Stomach (tissue), 9 donors: ENCODE data around the gene MT1M. TPM values are rescaled to one million over a fixed set of nuclear protein-coding genes. Genes with fewer than 3 reads are reported as not detected.

Experiments used
- DNase-seq, 2 donors: peaks; one replicate each; pipeline versions ENCODE4 v3.0.0 to v3.0.0-alpha.2; 2013 to 2019
- H3K27ac ChIP-seq, 5 donors: fragments of 200-600 bp in 4 of 5; sonication (generic) in 4 of 5; one replicate each; pipeline ENCODE4 v1.5.1; 2013 to 2019; ENCODE audit warnings: mild to moderate bottlenecking in 1 of 5, moderate library complexity in 1 of 5
- H3K27me3 ChIP-seq, 3 donors: fragments of 200-600 bp; sonication (generic); one replicate each; pipeline ENCODE4 v1.5.1; 2017 to 2019; ENCODE audit warnings: mixed run types in 1 of 3
- H3K36me3 ChIP-seq, 4 donors: fragments of 200-600 bp; sonication (generic); 1 replicate in 3 of 4; 2 replicates in 1 of 4; pipeline ENCODE4 v1.5.1; 2016 to 2019
- H3K4me1 ChIP-seq, 4 donors: fragments of 200-600 bp; sonication (generic); one replicate each; pipeline ENCODE4 v1.5.1; 2016 to 2019
- H3K4me3 ChIP-seq, 4 donors: fragments of 200-600 bp; sonication (generic) in 3 of 4; one replicate each; pipeline ENCODE4 v1.5.1; 2016 to 2019; ENCODE audit warnings: mild to moderate bottlenecking in 1 of 4
- H3K9me3 ChIP-seq, 4 donors: fragments of 200-600 bp; sonication (generic); one replicate each; pipeline ENCODE4 v1.5.1; 2016 to 2019
- EP300 ChIP-seq: sonication (generic); formaldehyde crosslinking; IDR thresholded peaks from one replicate; pipeline ENCODE4 v1.6.1; 2017; ENCODE audit warnings: antibody characterized with exemption
- POLR2A ChIP-seq, 4 donors: fragments of 450-650 bp; IDR thresholded peaks; one replicate each; pipeline ENCODE4 v1.6.1; 2016; ENCODE audit warnings: antibody characterized with exemption in 4 of 4, control low read depth in 2 of 4, mild to moderate bottlenecking in 1 of 4, moderate library complexity in 1 of 4
- POLR2AphosphoS5 ChIP-seq, 3 donors: sonication (generic); formaldehyde crosslinking; IDR thresholded peaks; one replicate each; pipeline ENCODE4 v1.6.1; 2016; ENCODE audit warnings: antibody characterized with exemption in 3 of 3
- WGBS, 5 donors: extraction: QIAGEN DNeasy Blood & Tissue Kit in 3 of 5; methylation state at CpG; one replicate each; pipeline versions ENCODE4 v1.1.5 to v1.1.7; 2013 to 2018; 5-methylcytosine and 5-hydroxymethylcytosine counted together
- intact Hi-C: fragments of 100-400 bp; cut with DNase I; formaldehyde crosslinking; loops from one replicate; pipeline ENCODE4 v1.15.1; 2023; ENCODE audit warnings: low total_unique reads
- polyA plus RNA-seq, 3 donors: library from polyadenylated mRNA; stranded (reverse); fragments of 200-250 nt; gene quantifications; one replicate each; pipeline ENCODE4 v1.2.3, GENCODE V29; 2013
- total RNA-seq, 5 donors: library from RNA; depleted of rRNA; stranded (reverse); fragments of >200 nt; gene quantifications; one replicate each; pipeline versions ENCODE4 v1.1.0 to v1.2.3, GENCODE V29; 2014 to 2016
- TF ChIP-seq, protein P1 (sequence below), 7 experiments: fragments of 450-650 bp in 4 of 7; fragments of 200-600 bp in 3 of 7; sonication (generic) in 3 of 7; IDR thresholded peaks; one replicate each; pipeline ENCODE4 v1.5.1; 2016 to 2019; ENCODE audit warnings: antibody characterized with exemption in 7 of 7, control low read depth in 2 of 7, mild to moderate bottlenecking in 1 of 7
- donor health status: healthy with polysubstance abuse.
- donor health status: Bipolar disorder and iron deficiency.
- donor health status: healthy.

Gene MT1M
- total and polyA plus RNA-seq, 8 donors, result 5.2 to 155 (median 57.4) TPM; not detected in 1

DNA sequence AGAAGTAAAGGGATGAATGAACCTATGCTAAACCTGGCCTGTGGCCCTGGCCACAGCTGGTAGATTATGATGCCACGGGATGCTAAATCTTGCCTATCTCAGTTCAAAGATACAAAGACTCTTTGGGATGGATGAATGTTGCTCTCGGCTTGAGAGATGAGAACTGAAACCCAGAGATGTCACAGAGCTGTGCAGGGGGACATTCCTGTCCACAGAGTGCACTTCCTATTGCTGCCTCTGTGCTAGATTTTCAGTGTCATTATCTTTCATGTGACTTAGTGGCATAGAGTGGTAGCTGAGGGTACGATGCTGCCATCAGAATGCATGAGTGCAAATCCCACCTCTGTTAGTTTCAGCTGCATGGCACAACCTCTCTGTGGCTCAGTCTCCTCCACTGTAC is 2.3 kb upstream of the MT1M start:
- DNase-seq, result no peak
- Histone ChIP-seq H3K27me3 (peaks cover 0 to 37% (median 6%) of the 10 kb centered on the region in 3 donors), H3K4me3 (no peak overlapping the region), H3K36me3 (no peaks in the 10 kb centered on the region), H3K27ac (peak overlapping the region in 2 of 5 donors; percentile 94 to 97), H3K9me3 (no peaks in the 10 kb centered on the region), H3K4me1 (peaks cover 25 to 46% (median 32%) of the 10 kb centered on the region in 4 donors)
- TF ChIP-seq, protein P1, sequence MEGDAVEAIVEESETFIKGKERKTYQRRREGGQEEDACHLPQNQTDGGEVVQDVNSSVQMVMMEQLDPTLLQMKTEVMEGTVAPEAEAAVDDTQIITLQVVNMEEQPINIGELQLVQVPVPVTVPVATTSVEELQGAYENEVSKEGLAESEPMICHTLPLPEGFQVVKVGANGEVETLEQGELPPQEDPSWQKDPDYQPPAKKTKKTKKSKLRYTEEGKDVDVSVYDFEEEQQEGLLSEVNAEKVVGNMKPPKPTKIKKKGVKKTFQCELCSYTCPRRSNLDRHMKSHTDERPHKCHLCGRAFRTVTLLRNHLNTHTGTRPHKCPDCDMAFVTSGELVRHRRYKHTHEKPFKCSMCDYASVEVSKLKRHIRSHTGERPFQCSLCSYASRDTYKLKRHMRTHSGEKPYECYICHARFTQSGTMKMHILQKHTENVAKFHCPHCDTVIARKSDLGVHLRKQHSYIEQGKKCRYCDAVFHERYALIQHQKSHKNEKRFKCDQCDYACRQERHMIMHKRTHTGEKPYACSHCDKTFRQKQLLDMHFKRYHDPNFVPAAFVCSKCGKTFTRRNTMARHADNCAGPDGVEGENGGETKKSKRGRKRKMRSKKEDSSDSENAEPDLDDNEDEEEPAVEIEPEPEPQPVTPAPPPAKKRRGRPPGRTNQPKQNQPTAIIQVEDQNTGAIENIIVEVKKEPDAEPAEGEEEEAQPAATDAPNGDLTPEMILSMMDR (IDR thresholded peaks at IDR 0.05), result no peak
- TF ChIP-seq POLR2AphosphoS5 (IDR thresholded peaks at IDR 0.05), result no peak
- WGBS, 5 donors, result 72 to 81% (median 77%) methylated on average over 3 of the region's 3 CpGs
- intact Hi-C loops, result no loop called here

GRCh38 chr16:56631197-56631596 is 1.3 kb upstream of the MT1M start:
- Histone ChIP-seq H3K36me3 (no peaks in the 10 kb centered on the region), H3K27me3 (peaks cover 0 to 43% (median 11%) of the 10 kb centered on the region in 3 donors), H3K4me1 (peaks cover 25 to 51% (median 38%) of the 10 kb centered on the region in 4 donors), H3K27ac (peak overlapping the region in 4 of 5 donors; percentile 80 to 87 (median 86)), H3K9me3 (no peaks in the 10 kb centered on the region), H3K4me3 (no peak overlapping the region)
- no peak for TF ChIP-seq EP300
- no peak for TF ChIP-seq POLR2A (IDR thresholded peaks at IDR 0.05)
- TF ChIP-seq, protein P1 (IDR thresholded peaks at IDR 0.05), result no peak
- no peak for TF ChIP-seq POLR2AphosphoS5 (IDR thresholded peaks at IDR 0.05)
- 89 to 95% (median 91%) methylated on average over 10 of the region's 10 CpGs for WGBS, 5 donors
- intact Hi-C loops, result no loop called here
- no peak for DNase-seq

- peaks cover 23 to 50% (median 33%) of the 10 kb centered on the region in 4 donors for H3K4me1 ChIP-seq
- H3K9me3 ChIP-seq, result no peaks in the 10 kb centered on the region
- no peaks in the 10 kb centered on the region for H3K36me3 ChIP-seq
- DNase-seq, result no peak
- 22 to 45% (median 28%) methylated on average over 8 to 14 of the region's 14 CpGs for WGBS, 5 donors
- TF ChIP-seq, protein P1 (IDR thresholded peaks at IDR 0.05), result no peak
- TF ChIP-seq POLR2AphosphoS5 (IDR thresholded peaks at IDR 0.05) (no peak), POLR2A (IDR thresholded peaks at IDR 0.05) (no peak), EP300 (no peak)
- intact Hi-C loops, result no loop called here
- H3K4me3 ChIP-seq, result peak overlapping the region; percentile 54 to 61 (median 57)
- peaks cover 0 to 49% (median 11%) of the 10 kb centered on the region in 3 donors for H3K27me3 ChIP-seq
- H3K27ac ChIP-seq, result peak overlapping the region; percentile 77 to 87 (median 85)
Measured at GRCh38 chr16:56631832-56632155, 665 bp upstream of the MT1M start.

- H3K27me3 ChIP-seq, result peaks cover 0 to 60% (median 11%) of the 10 kb centered on the region in 3 donors
- WGBS, 5 donors, result 38 to 48% (median 41%) methylated on average over 5 to 6 of the region's 6 CpGs
- intact Hi-C loops, result no loop called here
Measured at GRCh38 chr16:56632848-56633365, 448 bp downstream of the MT1M start.

More at GRCh38 chr16:56632848-56633365, 448 bp downstream of the MT1M start:
- DNase-seq, result no peak
- TF ChIP-seq, protein P1 (IDR thresholded peaks at IDR 0.05), result no peak
- TF ChIP-seq POLR2A (IDR thresholded peaks at IDR 0.05) (no peak), EP300 (no peak), POLR2AphosphoS5 (IDR thresholded peaks at IDR 0.05) (no peak)
- peak overlapping the region; percentile 77 to 87 (median 85) for H3K27ac ChIP-seq
- H3K36me3 ChIP-seq, result no peaks in the 10 kb centered on the region
- H3K9me3 ChIP-seq, result no peaks in the 10 kb centered on the region
- peak overlapping the region; percentile 54 to 61 (median 57) for H3K4me3 ChIP-seq
- H3K4me1 ChIP-seq, result peaks cover 19 to 51% (median 35%) of the 10 kb centered on the region in 4 donors
